Measurements from ENCODE around the gene STKLD1. TPM values are rescaled to one million over a fixed set of nuclear protein-coding genes. Genes with fewer than 3 reads are reported as not detected.

Gene STKLD1
- polyA plus RNA-seq, 2 of the 4 experiments (the other 2 are of a cell fraction), result 1.1 to 1.2 TPM

DNA sequence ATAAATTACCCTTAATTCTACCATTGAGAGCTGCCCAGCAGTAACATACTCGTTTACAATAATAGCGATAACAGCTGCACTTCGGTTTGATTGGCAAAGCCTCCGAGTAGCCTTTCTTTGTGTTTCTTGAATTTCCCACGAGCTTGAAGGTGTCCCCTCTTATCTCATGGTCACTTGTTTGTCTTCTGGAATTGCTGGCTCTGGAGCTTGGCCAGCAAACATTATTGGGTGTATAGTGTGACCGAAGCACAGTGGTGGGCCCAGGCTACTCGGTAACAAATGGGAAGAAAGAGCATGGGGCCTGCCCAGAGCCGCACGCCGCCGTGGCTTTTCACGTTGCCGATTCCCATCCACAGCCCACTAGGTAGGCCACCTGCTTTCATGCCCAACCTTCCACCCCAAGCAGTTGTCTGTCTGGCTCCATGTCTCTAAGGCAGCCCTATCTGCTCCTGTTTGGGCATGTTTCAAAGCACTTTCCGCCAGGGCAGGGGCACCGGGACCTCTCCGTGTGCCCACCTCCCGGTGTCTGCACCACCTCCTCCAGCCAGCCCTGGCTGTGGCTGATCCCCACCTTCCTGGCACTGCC lies 8.7 kb downstream of the STKLD1 start:
- FAIRE-seq, result no peak
- Histone ChIP-seq H3K4me2 (no peak overlapping the region), H3K4me1 (no peaks in the 10 kb centered on the region), H3K27ac (no peak overlapping the region), H3K9me3 (no peaks in the 10 kb centered on the region), H3K4me3 (no peak overlapping the region)
- ChIA-PET POLR2A (no interaction called here), CTCF (interaction anchor here (1.5 to 4.2 kb wide), 5 partner anchors 12 to 102 kb away, joined by 5 to 21 read pairs (median 7); no protein-coding TSS in a partner anchor)
- no peak for ATAC-seq
- 83% methylated on average over 17 of the region's 17 CpGs for WGBS (ENCODE audit: missing lambda C conversion rate)
- no peak for DNase-seq (ENCODE audit: low read depth in 1 of 2, low spot score in 1 of 2)
- no peak for TF ChIP-seq KDM5A (IDR thresholded peaks at IDR 0.05)
- TF ChIP-seq, protein P1, sequence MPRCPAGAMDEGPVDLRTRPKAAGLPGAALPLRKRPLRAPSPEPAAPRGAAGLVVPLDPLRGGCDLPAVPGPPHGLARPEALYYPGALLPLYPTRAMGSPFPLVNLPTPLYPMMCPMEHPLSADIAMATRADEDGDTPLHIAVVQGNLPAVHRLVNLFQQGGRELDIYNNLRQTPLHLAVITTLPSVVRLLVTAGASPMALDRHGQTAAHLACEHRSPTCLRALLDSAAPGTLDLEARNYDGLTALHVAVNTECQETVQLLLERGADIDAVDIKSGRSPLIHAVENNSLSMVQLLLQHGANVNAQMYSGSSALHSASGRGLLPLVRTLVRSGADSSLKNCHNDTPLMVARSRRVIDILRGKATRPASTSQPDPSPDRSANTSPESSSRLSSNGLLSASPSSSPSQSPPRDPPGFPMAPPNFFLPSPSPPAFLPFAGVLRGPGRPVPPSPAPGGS (IDR thresholded peaks at IDR 0.05), result no peak
- no peak for TF ChIP-seq HOXB13 (CRISPR knock-in tag; IDR thresholded peaks at IDR 0.05; ENCODE audit: low read depth)
- TF ChIP-seq NR3C1 (IDR thresholded peaks at IDR 0.05), result no peak
- TF ChIP-seq, protein P2, sequence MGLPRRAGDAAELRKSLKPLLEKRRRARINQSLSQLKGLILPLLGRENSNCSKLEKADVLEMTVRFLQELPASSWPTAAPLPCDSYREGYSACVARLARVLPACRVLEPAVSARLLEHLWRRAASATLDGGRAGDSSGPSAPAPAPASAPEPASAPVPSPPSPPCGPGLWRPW (IDR thresholded peaks at IDR 0.05), result no peak
- no peak for TF ChIP-seq EP300 (IDR thresholded peaks at IDR 0.05)
- TF ChIP-seq, protein P3, sequence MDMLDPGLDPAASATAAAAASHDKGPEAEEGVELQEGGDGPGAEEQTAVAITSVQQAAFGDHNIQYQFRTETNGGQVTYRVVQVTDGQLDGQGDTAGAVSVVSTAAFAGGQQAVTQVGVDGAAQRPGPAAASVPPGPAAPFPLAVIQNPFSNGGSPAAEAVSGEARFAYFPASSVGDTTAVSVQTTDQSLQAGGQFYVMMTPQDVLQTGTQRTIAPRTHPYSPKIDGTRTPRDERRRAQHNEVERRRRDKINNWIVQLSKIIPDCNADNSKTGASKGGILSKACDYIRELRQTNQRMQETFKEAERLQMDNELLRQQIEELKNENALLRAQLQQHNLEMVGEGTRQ (IDR thresholded peaks at IDR 0.05), result no peak
- TF ChIP-seq ZFP36 (IDR thresholded peaks at IDR 0.05; ENCODE audit: borderline replicate concordance, partially characterized antibody), result no peak
- TF ChIP-seq, protein P4, sequence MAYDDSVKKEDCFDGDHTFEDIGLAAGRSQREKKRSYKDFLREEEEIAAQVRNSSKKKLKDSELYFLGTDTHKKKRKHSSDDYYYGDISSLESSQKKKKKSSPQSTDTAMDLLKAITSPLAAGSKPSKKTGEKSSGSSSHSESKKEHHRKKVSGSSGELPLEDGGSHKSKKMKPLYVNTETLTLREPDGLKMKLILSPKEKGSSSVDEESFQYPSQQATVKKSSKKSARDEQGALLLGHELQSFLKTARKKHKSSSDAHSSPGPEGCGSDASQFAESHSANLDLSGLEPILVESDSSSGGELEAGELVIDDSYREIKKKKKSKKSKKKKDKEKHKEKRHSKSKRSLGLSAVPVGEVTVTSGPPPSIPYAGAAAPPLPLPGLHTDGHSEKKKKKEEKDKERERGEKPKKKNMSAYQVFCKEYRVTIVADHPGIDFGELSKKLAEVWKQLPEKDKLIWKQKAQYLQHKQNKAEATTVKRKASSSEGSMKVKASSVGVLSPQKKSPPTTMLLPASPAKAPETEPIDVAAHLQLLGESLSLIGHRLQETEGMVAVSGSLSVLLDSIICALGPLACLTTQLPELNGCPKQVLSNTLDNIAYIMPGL (CRISPR knock-in tag; IDR thresholded peaks at IDR 0.05; ENCODE audit: borderline replicate concordance), result no peak

DNA sequence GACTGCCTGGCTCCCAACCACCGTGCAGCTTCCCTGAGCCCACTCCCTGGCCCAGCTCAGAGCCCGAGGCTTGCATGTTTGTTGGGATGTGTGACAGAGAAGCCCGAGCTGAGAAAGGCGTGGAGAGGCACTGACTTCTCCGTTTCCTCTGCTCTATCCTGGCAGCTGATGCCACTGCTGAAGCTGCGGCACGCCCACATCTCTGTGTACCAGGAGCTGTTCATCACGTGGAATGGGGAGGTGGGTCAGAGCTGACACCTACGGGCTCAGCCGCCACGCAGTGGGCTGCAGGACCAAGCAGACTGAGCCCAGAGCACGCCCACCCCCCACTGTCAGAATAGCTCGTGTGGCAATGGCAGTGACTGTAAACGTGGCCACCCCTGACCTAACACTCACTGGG lies 9.3 kb downstream of the STKLD1 start:
- TF ChIP-seq HEYL (CRISPR knock-in tag; IDR thresholded peaks at IDR 0.05), result no peak
- TF ChIP-seq POLR2AphosphoS2 (conservative IDR thresholded peaks at IDR 0.05; ENCODE audit: low read length), result no peak
- no peak for TF ChIP-seq KDM1A (IDR thresholded peaks at IDR 0.05; ENCODE audit: low read depth)
- no peak for TF ChIP-seq SREBF2 (IDR thresholded peaks at IDR 0.05)
- TF ChIP-seq MAZ (IDR thresholded peaks at IDR 0.05; ENCODE audit: borderline replicate concordance, low read depth, low read length), result no peak
- TF ChIP-seq, protein P5, sequence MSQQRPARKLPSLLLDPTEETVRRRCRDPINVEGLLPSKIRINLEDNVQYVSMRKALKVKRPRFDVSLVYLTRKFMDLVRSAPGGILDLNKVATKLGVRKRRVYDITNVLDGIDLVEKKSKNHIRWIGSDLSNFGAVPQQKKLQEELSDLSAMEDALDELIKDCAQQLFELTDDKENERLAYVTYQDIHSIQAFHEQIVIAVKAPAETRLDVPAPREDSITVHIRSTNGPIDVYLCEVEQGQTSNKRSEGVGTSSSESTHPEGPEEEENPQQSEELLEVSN (IDR thresholded peaks at IDR 0.05; ENCODE audit: borderline replicate concordance, low read depth), result no peak
- TF ChIP-seq NPAS2 (CRISPR knock-in tag; IDR thresholded peaks at IDR 0.05; ENCODE audit: borderline replicate concordance), result no peak
- no peak for TF ChIP-seq FOSL2 (IDR thresholded peaks at IDR 0.05)
- TF ChIP-seq FOSL2 (CRISPR knock-in tag; IDR thresholded peaks at IDR 0.05), result no peak
- no peak for TF ChIP-seq NR3C1 (IDR thresholded peaks at IDR 0.05)
- TF ChIP-seq TFCP2L1 (CRISPR knock-in tag; IDR thresholded peaks at IDR 0.05), result no peak
- TF ChIP-seq, protein P3 (IDR thresholded peaks at IDR 0.05), result no peak
- TF ChIP-seq HDAC2 (IDR thresholded peaks at IDR 0.05), result no peak
- no peak for TF ChIP-seq RFX5 (IDR thresholded peaks at IDR 0.05)
- TF ChIP-seq GATA3 (IDR thresholded peaks at IDR 0.05; ENCODE audit: borderline replicate concordance), result no peak
- ATAC-seq (0 out of 6 replicates have a peak, but pooled peaks of 1 of the 2 experiments have one; percentile 31), FAIRE-seq (no peak), DNase-seq (ENCODE audit: low read depth in 1 of 2, low spot score in 1 of 2) (no peak)
- Histone ChIP-seq H3K4me2 (no peak overlapping the region), H3K27ac (no peak overlapping the region), H3K4me1 (no peaks in the 10 kb centered on the region), H3K9me3 (no peaks in the 10 kb centered on the region), H3K4me3 (no peak overlapping the region)
- 63% methylated on average over 11 of the region's 14 CpGs for WGBS (ENCODE audit: missing lambda C conversion rate)
- CTCF ChIA-PET, result interaction anchor here (1.5 to 4.2 kb wide), 5 partner anchors 12 to 200 kb away, joined by 5 to 21 read pairs (median 7); no protein-coding TSS in a partner anchor
- POLR2A ChIA-PET, result no interaction called here

Measured in A549 (cell line).